ENCODE measurements around the gene ADAM17. TPM values are rescaled to one million over a fixed set of nuclear protein-coding genes. Genes with fewer than 3 reads are reported as not detected.

ADAM17 gene
- total RNA-seq, 1 donor from 2014 or later: 76.9 TPM

- no peak for TF ChIP-seq CTCF (IDR thresholded peaks at IDR 0.05)
- no peak overlapping the region for H3K27ac ChIP-seq
- peaks cover 99% of the 10 kb centered on the region for H3K36me3 ChIP-seq
- ATAC-seq: no peak
- no peaks in the 10 kb centered on the region for H3K4me1 ChIP-seq
- no peak overlapping the region for H3K4me3 ChIP-seq
- no peak for DNase-seq
- H3K27me3 ChIP-seq (ENCODE audit: low read depth): no peaks in the 10 kb centered on the region
- intact Hi-C loops (cut with DNase I): no loop called here
- no peaks in the 10 kb centered on the region for H3K9me3 ChIP-seq
Measured at GRCh38 chr2:9488583-9489547, 66.8 kb downstream of the ADAM17 start.

GRCh38 chr2:9484533-9484932 lies 71.1 kb downstream of the ADAM17 start:
- no peaks in the 10 kb centered on the region for H3K4me1 ChIP-seq
- intact Hi-C loops (cut with DNase I): no loop called here
- no peak for ATAC-seq
- H3K27me3 ChIP-seq (ENCODE audit: low read depth): no peaks in the 10 kb centered on the region
- H3K27ac ChIP-seq: no peak overlapping the region
- no peak overlapping the region for H3K4me3 ChIP-seq
- H3K36me3 ChIP-seq: peaks cover 99% of the 10 kb centered on the region
- no peak for DNase-seq
- TF ChIP-seq CTCF (IDR thresholded peaks at IDR 0.05): no peak
- no peaks in the 10 kb centered on the region for H3K9me3 ChIP-seq

GRCh38 chr2:9483107-9483506 lies 72.5 kb downstream of the ADAM17 start:
- Histone ChIP-seq H3K27me3 (ENCODE audit: low read depth) (no peaks in the 10 kb centered on the region), H3K27ac (no peak overlapping the region), H3K36me3 (peaks cover 99% of the 10 kb centered on the region), H3K4me1 (no peaks in the 10 kb centered on the region), H3K4me3 (no peak overlapping the region), H3K9me3 (no peaks in the 10 kb centered on the region)
- intact Hi-C loops (cut with DNase I): no loop called here
- ATAC-seq (no peak), DNase-seq (no peak)
- TF ChIP-seq CTCF (IDR thresholded peaks at IDR 0.05): no peak

- ATAC-seq (no peak), DNase-seq (no peak)
- no peak overlapping the region for H3K4me3 ChIP-seq
- H3K27me3 ChIP-seq (ENCODE audit: low read depth): no peaks in the 10 kb centered on the region
- H3K27ac ChIP-seq: no peak overlapping the region
- H3K9me3 ChIP-seq: no peaks in the 10 kb centered on the region
- peaks cover 71% of the 10 kb centered on the region for H3K36me3 ChIP-seq
- no peak for TF ChIP-seq CTCF (IDR thresholded peaks at IDR 0.05)
- peaks cover 21% of the 10 kb centered on the region for H3K4me1 ChIP-seq
- intact Hi-C loops (cut with DNase I): no loop called here
Measured at GRCh38 chr2:9480157-9480556, 75.5 kb downstream of the ADAM17 start.

GRCh38 chr2:9478526-9478925 lies 77.1 kb downstream of the ADAM17 start:
- ATAC-seq (no peak), DNase-seq (no peak)
- H3K27ac ChIP-seq: no peak overlapping the region
- peaks cover 29% of the 10 kb centered on the region for H3K4me1 ChIP-seq
- intact Hi-C loops (cut with DNase I): no loop called here
- H3K9me3 ChIP-seq: no peaks in the 10 kb centered on the region
- no peak for TF ChIP-seq CTCF (IDR thresholded peaks at IDR 0.05)
- H3K4me3 ChIP-seq: no peak overlapping the region
- no peaks in the 10 kb centered on the region for H3K27me3 ChIP-seq (ENCODE audit: low read depth)
- peaks cover 54% of the 10 kb centered on the region for H3K36me3 ChIP-seq

Measured in lower lobe of right lung (tissue), 2 donors.